Endothelial cell of hepatic sinusoid (primary cell): ENCODE data around the gene RFPL3.
"Not testable (repeated sequence)": the region's sequence is repeated elsewhere in the genome, so short reads cannot be mapped to it uniquely, and the experiment has no call there.

ENCODE experiments used
- in situ Hi-C: cut with HindIII; loops from 2 replicates; pipeline ENCODE4 v1.10.0; 2017; ENCODE audit warnings: low sequenced_read_pairs

The RFPL3 gene

DNA sequence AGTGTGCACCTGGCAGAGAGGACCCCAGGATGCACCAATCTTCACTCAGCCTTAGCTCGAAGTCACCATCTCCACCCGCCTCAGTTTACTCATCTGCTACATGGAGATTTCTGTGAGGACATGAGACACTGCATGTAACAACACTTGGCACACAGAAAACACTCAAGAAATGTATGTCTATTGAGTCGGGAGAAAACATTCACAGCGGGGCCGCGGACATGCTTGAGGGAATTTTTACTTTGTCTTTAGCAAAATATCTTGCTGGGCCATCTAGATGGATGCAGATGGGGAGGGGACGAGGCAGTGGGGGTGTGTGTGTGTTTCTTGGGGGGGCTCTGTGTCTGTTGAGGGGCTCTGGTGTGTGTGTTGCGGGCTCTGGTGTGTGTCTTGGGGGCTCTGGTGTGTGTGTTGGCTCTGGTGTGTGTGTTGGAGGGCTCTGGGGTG, 28.4 kb upstream of the RFPL3 start:
- in situ Hi-C loops, result no loop called here

DNA sequence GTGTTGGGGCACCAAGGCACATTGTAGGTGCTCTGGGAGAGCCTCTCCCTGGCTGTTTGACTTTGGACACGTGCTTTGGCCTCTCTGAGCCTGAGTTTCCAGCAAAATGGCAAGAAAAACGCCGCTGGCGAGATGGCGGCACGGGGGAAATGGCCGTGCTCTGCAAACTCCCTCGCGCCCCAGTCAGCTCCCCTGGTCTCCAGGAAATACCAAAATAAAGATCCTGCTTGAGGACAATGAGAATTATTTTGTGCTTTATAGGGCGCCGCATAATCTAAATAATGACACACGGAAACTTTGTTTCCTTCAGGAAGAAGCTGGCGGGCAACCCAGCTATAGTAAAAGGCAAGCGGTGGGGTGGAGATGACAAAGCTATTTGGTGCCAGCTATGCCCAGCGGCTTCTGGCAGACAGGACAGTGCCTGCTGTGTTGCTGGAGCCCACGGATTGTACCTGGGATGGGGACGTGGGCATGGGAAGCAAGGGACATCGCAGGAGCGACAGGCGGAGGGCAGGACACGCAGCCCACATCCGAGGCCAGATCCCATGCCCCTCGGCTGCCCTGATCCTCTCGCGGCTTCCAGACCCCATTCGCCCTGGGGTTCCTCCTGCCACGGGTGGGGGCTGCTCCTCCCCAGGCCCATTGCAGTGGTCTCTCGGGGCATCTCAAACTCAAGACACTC, 26.3 kb upstream of the RFPL3 start:
- in situ Hi-C loops, result no loop called here

DNA sequence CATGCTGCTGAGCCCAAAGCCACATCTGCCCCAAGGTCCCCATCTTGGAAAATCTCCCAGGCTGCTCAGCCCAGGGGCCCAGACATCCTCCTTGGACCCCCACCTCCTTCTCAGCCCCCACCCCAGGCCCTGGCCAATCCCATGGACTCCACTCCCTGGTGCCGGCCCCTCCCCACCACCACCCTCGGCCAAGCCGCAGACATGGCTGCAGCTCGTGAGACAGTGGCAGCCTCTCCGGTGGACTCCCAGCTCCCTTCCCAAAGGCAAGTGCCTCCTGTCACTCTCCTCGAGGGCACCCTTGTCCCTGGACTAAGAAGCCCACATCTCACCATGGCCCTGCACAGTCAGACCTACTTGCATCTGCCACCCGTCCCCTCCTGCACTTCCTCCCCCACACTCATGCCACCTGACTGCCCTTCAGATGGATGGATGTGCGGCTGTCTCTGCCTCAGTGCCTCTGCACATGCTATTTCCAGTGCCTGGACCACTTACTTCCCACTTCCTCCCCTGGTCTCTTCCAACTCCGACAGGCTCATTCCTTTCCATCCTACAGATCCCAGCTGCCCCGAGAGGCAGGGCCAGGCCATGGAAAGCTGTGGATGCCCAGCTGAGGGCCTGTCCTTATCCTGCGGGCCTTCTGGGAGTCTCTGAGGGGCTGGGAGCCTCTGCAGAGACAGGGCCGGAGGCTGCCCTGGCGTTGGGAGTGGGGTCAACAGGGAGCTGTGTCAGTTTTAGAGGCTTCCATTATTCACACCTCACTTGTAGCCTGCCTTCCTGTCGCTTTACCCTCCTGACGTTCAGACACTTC, 25.5 kb upstream of the RFPL3 start:
- in situ Hi-C loops, result no loop called here

DNA sequence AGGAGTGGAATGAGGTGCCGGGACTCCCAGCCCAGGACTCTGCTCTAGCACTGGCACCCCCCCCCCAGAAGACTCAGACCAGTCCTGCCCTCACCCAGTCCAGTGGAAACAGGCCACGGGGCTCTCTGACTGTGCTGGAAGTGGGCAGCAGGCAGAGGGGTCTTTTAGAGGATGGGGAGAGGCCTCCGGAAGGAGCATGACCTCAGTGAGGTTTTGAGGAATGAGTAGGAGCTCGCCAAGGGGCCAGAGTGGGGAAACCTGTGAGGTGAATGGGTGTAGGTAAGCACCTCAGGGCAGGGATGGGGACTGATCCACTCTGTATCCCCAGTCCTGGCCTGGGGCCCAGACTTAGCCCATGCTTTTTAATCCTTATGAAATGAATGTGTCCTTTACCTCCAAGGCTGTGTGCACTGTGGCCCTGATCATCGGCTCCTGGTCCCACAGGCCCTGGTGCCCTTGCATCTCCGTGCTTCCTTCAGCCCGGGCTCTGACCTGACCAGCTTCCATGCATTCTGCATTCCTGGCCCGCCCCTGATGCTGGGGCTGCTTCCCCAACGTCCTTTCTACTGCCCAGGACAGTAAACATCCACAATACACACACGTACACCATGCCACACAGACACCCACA, 24.4 kb upstream of the RFPL3 start:
- in situ Hi-C loops, result no loop called here

DNA sequence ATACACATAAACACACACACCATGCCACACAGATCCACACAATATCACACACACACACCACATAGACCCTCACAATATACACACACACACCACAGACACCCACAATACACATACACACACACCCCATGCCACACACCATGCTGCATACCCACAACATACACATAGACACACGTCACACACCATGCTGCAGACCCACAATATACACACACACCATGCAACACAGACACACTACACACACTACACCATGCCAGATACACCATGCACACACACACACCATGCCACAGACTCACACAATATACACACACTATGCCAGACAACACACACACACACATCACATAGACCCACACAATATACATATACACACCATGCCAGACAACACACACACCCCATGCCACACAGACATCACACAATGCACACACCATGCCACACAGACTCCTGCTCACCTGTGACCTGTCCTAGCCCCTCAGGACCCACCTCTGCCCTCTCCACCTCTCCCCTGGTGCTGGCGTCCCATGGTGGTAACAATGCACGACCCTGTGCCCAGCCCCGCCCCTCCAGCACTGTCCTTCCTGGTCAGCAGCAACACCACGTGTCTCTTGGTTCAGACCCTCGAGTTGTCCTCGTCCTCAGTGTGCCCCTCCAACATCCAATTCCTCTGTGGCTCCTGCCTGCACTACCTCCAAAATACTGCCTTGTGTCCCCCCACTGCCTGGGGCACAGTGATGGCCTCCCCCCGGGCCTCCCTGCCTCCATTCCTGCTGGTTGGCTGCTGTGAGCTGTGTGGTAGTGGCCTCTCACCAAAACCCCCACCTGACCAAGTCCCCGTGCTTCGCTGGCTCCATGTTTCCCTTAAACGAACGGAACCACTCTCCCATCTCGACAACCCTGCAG, 23.7 kb upstream of the RFPL3 start:
- in situ Hi-C loops, result no loop called here

DNA sequence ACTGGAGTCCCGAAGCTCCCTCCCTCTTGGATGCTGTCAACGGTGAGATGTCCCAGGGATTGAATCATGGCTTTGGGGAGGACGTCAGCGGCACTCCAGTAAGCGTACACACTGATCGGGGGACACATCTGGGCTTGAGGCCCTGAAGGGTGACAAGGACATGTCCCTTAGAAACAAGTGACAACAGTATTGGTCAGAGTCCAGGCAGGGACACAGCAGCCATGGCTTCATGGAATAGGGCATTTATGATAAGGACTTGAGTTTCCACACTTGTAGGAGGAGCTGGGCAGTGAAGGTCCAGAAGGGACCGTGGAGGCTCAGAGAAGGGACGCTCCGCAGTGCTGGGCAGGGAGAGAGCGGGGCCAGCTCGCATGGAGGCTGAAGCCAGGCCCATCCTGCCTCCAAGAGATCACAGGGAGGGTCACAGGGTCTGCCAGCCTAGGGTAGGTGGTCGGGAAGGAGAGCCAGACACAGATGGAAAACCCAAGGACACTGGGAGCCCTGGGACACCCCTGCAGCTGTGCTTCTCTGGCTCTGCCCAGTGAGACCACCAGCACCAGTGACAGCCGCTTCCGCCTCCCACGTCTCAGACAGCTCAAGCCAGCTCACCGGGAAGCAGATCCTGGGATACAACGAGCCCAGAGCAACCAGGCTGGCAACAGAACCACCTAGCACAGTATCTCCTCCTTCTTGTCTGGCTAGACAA, 22.9 kb upstream of the RFPL3 start:
- in situ Hi-C loops, result no loop called here

DNA sequence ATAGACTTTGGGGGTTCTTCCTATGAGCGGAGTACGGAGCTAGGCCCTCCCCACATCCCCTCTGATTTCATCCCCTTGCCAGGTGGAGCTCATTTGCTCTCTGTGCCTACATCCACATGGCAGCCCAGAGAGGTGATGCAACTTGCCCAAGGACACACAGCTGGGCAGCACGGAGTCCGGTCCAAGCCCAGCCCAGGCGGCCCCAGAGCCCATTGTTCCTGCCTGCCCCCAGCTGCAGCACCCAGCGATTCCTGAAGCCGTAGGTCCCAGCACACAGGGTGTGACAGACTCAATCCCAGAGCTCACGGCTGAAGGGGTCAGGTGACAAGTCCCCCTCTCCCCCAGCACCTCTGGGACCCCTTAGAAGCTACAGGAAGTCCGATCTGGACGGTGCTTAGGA, 22.2 kb upstream of the RFPL3 start:
- in situ Hi-C loops, result no loop called here

DNA sequence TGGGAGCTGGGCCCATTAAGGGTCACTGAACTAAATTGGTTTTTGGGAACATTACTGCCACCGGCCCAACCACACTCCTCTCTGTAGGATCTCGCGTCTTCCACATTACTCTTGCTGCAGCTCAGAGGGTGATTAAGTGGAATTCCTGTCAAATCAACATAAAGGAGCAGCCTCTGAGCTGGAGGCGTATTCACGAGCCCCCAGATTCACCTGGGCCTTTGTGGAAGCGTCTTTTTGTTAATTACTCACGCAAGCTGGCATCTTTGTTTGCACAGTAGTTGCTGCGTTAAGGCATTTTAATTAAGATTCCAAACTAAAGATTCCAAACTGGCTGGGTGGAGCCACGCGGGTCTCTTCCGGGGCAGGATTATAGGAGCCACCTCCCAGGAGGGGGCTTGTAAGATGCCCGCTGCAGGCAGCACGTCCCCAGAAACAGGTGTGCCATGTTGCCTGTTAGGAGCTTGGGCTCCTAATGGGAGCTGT, 21.5 kb upstream of the RFPL3 start:
- in situ Hi-C loops, result no loop called here

DNA sequence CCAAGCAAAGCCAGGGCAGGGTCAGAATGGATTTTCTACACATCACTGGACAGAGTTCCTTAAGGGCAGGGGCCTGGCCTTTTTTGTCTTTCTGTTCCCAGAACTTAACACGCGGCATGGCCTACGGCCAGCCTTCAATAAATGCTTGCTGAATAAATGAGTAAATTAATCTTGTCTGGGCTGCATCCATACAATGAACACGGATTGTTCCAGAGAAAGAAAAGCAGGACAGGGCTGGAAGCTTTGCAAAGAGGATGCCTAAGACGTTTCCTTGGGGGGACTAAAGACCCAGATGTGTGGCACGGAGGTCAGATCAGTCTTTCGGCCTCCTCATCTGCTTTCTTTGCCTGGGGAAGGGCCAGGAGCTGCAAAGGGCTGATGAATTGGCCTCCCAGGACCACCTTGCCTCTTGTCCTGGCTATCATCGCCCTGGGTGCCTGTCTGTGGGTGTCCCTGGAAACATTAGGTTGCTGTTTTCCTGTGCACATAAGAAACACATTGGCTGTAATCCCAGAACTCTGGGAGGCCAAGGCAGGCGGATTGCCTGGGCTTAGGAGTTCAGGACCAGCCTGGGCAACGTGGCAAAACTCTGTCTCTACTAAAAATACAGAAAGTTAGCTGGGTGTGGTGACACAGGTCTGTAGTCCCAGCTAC, 20.8 kb upstream of the RFPL3 start:
- in situ Hi-C loops, result no loop called here

DNA sequence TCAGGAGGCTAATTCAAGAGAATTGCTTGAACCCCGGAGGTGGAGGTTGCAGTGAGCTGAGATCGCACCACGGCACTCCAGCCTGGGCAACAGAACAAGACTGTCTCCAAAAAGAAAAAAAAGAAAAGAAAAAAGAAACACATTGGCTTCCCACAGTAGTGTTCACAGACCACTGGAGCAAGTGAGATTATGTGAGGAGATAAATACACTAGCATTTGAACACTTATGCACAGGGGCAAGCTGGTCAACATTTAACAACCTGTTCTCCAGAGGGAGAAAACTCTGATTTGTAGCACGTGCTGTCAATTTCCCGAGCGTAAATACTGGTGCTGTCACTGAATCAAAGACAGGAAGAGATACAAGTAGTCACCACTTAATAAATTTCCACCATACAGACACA, 20.2 kb upstream of the RFPL3 start:
- in situ Hi-C loops, result not testable (repeated sequence)

DNA sequence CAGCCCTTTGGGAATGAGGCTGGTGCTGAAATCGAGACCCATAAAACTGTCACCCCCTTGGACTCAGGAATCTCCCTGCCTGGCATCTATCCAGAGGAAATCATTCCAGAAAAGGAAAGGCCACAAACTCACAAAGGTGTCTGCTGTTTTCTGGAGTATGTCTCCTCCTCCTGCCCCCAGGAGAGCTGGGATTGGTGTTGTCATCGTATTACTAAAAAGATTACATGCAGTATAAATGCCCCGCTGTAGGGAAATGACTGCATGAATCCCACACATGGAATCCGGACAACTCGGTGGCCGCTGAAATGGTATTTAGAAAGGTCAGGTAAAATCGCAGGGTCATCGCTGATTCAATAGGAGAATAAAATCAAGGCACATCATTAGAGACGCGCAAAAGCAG, 18.9 kb upstream of the RFPL3 start:
- in situ Hi-C loops, result no loop called here

DNA sequence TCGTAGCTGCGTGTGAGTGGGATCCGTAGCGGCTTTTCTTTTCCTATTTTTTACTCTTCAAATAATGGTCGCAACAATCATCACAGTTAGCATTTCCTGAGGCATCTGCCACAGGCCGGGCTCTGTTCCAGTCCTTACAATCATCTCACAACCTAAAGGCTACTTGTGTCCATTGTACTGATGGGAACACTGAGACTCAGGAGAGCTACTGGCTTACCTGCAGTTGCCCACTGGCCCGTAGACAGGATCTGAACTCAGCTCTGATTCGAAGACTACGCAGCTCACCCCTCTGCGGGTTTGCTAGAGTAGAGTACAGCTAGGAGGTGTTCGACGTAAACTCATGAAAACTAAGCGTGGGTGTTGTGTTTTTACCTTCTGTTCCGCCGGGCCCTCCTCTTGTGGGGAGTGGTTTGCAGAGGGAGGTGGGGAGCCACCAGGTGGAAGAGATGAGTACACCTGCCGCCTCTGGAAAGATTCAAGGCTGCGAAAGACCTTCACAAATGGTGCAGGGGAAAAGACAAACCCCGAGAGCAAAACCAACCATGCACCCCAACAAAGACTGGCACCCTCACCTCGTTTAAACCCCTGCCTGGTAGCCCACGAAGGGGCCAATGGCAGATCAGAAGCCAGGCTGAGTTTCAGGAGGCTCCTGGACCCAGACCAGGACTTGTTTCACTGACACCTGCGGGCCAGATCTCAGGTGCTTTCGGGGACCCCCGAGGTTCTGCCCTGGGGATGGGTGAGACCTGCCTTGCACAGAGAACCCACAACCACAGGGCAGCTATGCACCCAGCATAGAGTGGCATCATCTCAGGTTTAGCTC, 18.3 kb upstream of the RFPL3 start:
- in situ Hi-C loops, result loop anchor here (10.0 kb wide), 1 partner anchor 65 kb away; no protein-coding TSS in a partner anchor

DNA sequence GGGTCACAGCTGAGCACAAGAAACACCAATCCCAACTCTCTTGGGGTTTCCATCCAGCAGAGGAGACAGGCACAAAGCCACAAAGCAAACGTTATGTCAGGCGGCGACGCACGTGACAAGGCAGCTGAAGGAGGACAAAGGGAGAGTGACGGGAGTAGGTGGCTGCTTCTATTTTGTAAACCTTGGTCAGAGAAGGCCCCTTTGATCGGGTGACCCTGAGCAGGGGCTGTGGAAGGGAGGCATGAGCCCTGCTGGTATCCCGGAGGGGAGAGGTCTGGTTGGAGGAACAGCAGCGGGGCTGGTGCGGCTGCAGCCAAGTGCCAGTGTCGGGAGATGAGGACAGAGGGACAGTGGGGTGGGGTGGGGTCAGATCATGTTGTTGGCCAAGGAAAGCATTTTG, 17.3 kb upstream of the RFPL3 start:
- in situ Hi-C loops, result loop anchor here (10.0 kb wide), 1 partner anchor 64 kb away; no protein-coding TSS in a partner anchor

DNA sequence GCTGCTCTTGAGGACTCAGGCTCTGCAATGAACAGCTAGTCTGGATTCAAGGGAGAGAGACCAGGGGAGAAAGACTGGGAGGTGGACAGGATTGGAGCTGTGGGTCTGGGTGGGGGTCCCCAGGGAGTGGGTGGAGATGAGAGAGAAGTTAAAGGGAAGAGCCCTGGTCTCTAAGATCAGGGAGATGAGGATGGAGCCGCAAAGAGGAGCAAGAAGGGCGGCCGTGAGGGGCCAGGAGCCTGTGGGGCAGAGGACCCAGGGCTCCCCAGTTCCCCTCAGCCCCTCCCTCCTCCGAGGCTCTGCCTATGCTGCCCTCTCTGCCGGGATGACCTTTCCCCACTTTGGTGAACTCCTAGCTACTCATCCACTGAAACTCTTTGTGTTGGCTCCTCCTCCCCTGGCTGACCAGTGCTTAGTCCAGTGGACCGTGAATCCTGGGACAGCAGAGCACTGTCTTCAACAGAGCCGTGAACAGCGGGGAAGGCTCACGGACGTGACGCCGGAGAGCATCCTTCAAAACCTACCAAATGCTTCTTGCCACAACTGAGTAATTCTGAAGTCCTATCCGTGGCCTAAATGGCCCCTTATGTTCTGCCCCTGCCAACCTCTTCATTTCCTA, 16.4 kb upstream of the RFPL3 start:
- in situ Hi-C loops, result loop anchor here (10.0 kb wide), 1 partner anchor 64 kb away; no protein-coding TSS in a partner anchor

DNA sequence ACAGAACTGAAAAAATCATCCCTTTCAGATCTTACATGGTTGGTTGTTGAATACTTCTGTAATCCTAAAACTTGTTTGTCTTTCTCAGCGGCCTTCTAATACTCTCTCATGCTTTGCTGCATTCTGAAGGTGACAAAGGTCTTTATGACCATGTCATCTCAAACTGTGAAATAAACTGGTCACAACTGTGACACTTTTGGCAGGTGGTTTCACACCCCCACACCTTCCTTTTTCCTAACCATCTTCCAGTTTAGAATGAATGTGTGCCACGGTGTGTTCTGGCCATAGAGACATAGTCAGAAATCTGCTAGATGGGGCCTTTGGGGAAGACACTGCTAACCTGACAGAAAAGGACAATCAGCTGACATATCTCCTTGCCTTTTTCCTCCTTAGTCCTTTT, 14.7 kb upstream of the RFPL3 start:
- in situ Hi-C loops, result loop anchor here (10.0 kb wide), 1 partner anchor 62 kb away; no protein-coding TSS in a partner anchor

DNA sequence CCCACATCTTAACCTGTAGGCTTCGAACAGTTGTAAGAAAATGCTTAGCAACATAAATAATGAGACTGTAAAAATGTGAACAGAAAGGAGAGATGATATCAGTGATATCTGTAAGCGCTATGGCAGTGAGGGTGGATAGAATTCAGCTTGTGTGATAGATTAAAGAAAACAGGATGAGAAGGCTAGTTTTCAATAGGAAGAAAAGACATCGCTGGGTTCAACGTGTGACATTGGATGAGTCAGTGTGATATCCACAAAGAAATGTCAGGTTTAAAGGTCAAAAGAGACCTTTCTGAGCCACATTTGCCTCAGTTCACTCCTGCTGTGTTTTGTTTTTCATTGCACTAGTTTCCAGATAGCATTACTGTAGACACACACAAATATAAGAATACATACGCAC, 13.7 kb upstream of the RFPL3 start:
- in situ Hi-C loops, result loop anchor here (10.0 kb wide), 1 partner anchor 61 kb away; no protein-coding TSS in a partner anchor

DNA sequence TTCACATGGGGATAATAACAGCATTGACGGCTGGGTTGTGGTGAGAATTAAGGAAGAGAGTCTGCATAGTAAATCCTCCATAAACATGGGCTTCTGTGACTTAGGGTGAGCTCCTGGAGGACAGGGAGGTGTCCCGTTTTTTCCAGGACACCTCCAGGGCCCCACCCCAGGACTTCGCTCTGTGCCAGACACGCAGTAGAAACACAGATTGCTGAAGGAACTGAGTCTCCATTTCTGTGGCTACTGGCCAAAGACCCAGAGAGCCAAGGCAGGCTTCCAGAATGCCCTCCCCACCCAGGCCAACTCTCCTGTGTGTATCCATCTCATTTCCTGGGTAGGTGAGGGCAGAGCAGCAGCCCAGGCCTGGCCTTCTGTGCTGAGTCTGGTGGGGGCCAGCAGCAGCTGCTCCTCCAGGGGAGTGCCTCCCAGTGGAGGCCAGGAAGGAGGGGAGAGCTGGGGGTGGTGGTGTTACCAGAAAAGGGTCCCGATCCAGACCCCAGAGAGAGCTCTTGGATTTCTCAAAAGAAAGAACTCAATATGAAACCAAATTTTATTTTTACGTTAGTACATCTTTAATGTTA, 9.5 kb upstream of the RFPL3 start:
- in situ Hi-C loops, result loop anchor here (10.0 kb wide), 1 partner anchor 57 kb away; no protein-coding TSS in a partner anchor

DNA sequence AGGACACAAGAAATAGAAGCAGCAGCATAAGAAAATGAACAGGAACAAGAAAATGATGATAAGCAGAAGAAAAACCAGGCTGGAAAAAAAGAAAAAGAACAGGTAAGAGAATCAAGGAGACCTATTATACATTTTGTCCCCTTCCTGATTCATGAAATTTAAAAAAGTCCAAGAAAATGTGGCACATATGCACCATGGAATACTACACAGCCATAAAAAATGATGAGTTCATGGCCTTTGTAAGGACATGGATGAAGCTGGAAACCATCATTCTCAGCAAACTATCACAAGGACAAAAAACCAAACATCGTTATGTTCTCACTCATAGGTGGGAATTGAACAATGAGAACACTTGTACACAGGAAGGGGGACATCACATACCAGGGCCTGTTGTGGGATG, 5.8 kb upstream of the RFPL3 start:
- in situ Hi-C loops, result not testable (repeated sequence)
